A673 (cell line): ENCODE measurements around the gene PRR7.

Experiments used
- CTCF ChIP-seq: fragments of 300-800, 200-600 bp; sonication (generic); conservative IDR thresholded peaks from 2 replicates; pipeline ENCODE4 v1.5.1; 2017; ENCODE audit warnings: low read depth, mild to moderate bottlenecking, antibody characterized with exemption, low read length, moderate library complexity, mixed read lengths
- EZH2 ChIP-seq: fragments of 200-600 bp; sonication (generic); IDR thresholded peaks from 2 replicates; pipeline ENCODE4 v1.6.1; 2017; ENCODE audit warnings: borderline replicate concordance, low read depth, mild to moderate bottlenecking, mixed read lengths, antibody characterized with exemption, low read length; ENCODE audit not compliant: poor library complexity, severe bottlenecking

- TF ChIP-seq CTCF (no peak), EZH2 (no peak)
These were observed 26.9 kb downstream of the PRR7 start, which contains the start of gene DBN1 for GRCh38 chr5:177473443-177474001.
